Fibroblast of lung (primary cell): ENCODE data around the gene TNRC6C.

Experiments used
- EZH2 ChIP-seq: IDR thresholded peaks from 2 replicates; pipeline ENCODE4 v1.5.1; 2012; ENCODE audit warnings: low read length, control low read depth, mild to moderate bottlenecking; ENCODE audit errors: missing control alignments
- TF ChIP-seq, protein P1 (sequence below), 2 donors: IDR thresholded peaks in 1 of 2; conservative IDR thresholded peaks in 1 of 2; 1 replicate in 1 of 2; 2 replicates in 1 of 2; pipeline ENCODE4 v1.5.1; 2011 to 2012; ENCODE audit warnings: low read length in 2 of 2, control low read depth in 1 of 2, inconsistent platforms in 1 of 2, low read depth in 1 of 2, mild to moderate bottlenecking in 1 of 2

DNA sequence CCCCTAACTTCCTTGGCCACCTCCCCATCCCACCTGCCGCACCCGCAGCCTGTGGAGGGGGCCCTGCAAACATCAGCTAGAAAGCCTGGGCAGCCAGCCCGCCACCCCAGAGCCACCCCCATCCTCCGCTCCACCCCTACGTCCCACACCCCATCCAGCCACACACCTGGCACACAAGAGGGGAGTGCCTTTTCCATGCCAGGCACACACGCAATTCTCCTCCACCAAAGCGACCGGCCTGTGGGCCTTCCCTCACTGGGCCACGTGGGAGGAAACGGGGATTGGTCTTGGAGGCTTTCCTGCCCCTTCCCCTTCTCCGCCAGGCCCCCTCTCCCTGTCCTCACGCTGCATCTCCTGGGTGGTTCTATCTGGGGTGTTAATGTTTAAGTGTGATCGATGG is 48.7 kb upstream of the TNRC6C start:
- TF ChIP-seq, protein P1, sequence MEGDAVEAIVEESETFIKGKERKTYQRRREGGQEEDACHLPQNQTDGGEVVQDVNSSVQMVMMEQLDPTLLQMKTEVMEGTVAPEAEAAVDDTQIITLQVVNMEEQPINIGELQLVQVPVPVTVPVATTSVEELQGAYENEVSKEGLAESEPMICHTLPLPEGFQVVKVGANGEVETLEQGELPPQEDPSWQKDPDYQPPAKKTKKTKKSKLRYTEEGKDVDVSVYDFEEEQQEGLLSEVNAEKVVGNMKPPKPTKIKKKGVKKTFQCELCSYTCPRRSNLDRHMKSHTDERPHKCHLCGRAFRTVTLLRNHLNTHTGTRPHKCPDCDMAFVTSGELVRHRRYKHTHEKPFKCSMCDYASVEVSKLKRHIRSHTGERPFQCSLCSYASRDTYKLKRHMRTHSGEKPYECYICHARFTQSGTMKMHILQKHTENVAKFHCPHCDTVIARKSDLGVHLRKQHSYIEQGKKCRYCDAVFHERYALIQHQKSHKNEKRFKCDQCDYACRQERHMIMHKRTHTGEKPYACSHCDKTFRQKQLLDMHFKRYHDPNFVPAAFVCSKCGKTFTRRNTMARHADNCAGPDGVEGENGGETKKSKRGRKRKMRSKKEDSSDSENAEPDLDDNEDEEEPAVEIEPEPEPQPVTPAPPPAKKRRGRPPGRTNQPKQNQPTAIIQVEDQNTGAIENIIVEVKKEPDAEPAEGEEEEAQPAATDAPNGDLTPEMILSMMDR (conservative IDR thresholded peaks at IDR 0.05 in 1 of 2, IDR thresholded peaks at IDR 0.05 in 1 of 2; ENCODE audit: low read depth in 1 of 2, low read length in 2 of 2): no peak
- no peak for TF ChIP-seq EZH2
